HG03095 (cell line): ENCODE data around the gene TMEM79.

Experiments used
- ATAC-seq: cut with Tn5 transposase; IDR thresholded peaks from one replicate; pipeline ENCODE4 v1.9.1; 2021; ENCODE audit warnings: moderate library complexity; ENCODE audit not compliant: unreplicated experiment

TMEM79 gene

GRCh38 chr1:156284112-156284511, at the start of gene TMEM79:
Gene TMEM79, plus strand, starts transcription at chr1:156284325. Its CDS starts 902 bp downstream, at chr1:156285227.
- ATAC-seq: no peak

GRCh38 chr1:156236164-156236563, 48.0 kb upstream of the TMEM79 start:
- ATAC-seq: no peak

GRCh38 chr1:156238248-156238647, 45.9 kb upstream of the TMEM79 start:
- no peak for ATAC-seq

- ATAC-seq: no peak
Observed at GRCh38 chr1:156241311-156241811, 42.8 kb upstream of the TMEM79 start.

- no peak for ATAC-seq
Observed at GRCh38 chr1:156241926-156242325, 42.2 kb upstream of the TMEM79 start, which contains the start of gene BGLAP. Gene BGLAP, plus strand, starts transcription at chr1:156242184. Its CDS starts 48 bp downstream, at chr1:156242232.

- no peak for ATAC-seq
Observed at GRCh38 chr1:156242738-156243137, 41.4 kb upstream of the TMEM79 start.

GRCh38 chr1:156244126-156244525, 40.0 kb upstream of the TMEM79 start:
- ATAC-seq: no peak

GRCh38 chr1:156244712-156245111, 39.4 kb upstream of the TMEM79 start:
- ATAC-seq: no peak

GRCh38 chr1:156245451-156246232, 38.5 kb upstream of the TMEM79 start:
- ATAC-seq: no peak

- ATAC-seq: no peak
Observed at GRCh38 chr1:156246241-156246780, 37.8 kb upstream of the TMEM79 start.

GRCh38 chr1:156246781-156247459, 37.2 kb upstream of the TMEM79 start:
- ATAC-seq: no peak

- no peak for ATAC-seq
Observed at GRCh38 chr1:156247460-156248322, 36.4 kb upstream of the TMEM79 start, which contains the start of gene PAQR6. Gene PAQR6, minus strand, starts transcription at chr1:156248056. Its CDS starts 1,325 bp downstream, at chr1:156246731.

GRCh38 chr1:156248323-156248683, 35.8 kb upstream of the TMEM79 start:
- ATAC-seq: no peak

- no peak for ATAC-seq
Observed at GRCh38 chr1:156249593-156249992, 34.5 kb upstream of the TMEM79 start.

- no peak for ATAC-seq
Observed at GRCh38 chr1:156251527-156251926, 32.6 kb upstream of the TMEM79 start.

- ATAC-seq: no peak
Observed at GRCh38 chr1:156253634-156254033, 30.5 kb upstream of the TMEM79 start.

GRCh38 chr1:156257711-156258110, 26.4 kb upstream of the TMEM79 start:
- no peak for ATAC-seq

- ATAC-seq: no peak
Observed at GRCh38 chr1:156258859-156259258, 25.3 kb upstream of the TMEM79 start.

GRCh38 chr1:156259805-156260204, 24.3 kb upstream of the TMEM79 start:
- ATAC-seq: no peak

- no peak for ATAC-seq
Observed at GRCh38 chr1:156260896-156261295, 23.2 kb upstream of the TMEM79 start.
